Activated CD4-positive, alpha-beta T cell treated with anti-CD3 and anti-CD28 coated beads, Interleukin-2, amount 50 U/mL, for 48 hours (primary cell): Measurements from ENCODE around the gene OR2L3.
"Not testable (repeated sequence)": the region's sequence is repeated elsewhere in the genome, so short reads cannot be mapped to it uniquely, and the experiment has no call there.

ENCODE experiments used
- DNase-seq, 2 experiments: peaks; one replicate each; pipeline ENCODE4 v3.0.0-alpha.2; 2020

The OR2L3 gene

GRCh38 chr1:248046536-248046935 is at the start of gene OR2L3:
Gene OR2L3, plus strand, starts transcription at chr1:248046836. Its CDS starts 13,846 bp downstream, at chr1:248060682.
- DNase-seq = no peak

GRCh38 chr1:247998811-247999210 is 47.8 kb upstream of the OR2L3 start:
- no peak for DNase-seq

GRCh38 chr1:248000169-248000568 is 46.5 kb upstream of the OR2L3 start:
- no peak for DNase-seq

GRCh38 chr1:248007778-248008177 is 38.9 kb upstream of the OR2L3 start:
- DNase-seq = no peak

- no peak for DNase-seq
Observed at GRCh38 chr1:248009681-248010080, 37.0 kb upstream of the OR2L3 start.

- no peak for DNase-seq
Observed at GRCh38 chr1:248013229-248013710, 33.4 kb upstream of the OR2L3 start, which contains the start of gene OR2L5. Gene OR2L5, plus strand, starts transcription at chr1:248013660. Its CDS starts 8,288 bp downstream, at chr1:248021948.

- no peak for DNase-seq
Observed at GRCh38 chr1:248015803-248016202, 30.8 kb upstream of the OR2L3 start.

GRCh38 chr1:248029770-248030169 is 16.9 kb upstream of the OR2L3 start, which contains the start of gene OR2L2:
Gene OR2L2, plus strand, starts transcription at chr1:248030070. Its CDS starts 8,198 bp downstream, at chr1:248038268.
- DNase-seq = no peak

GRCh38 chr1:248045209-248045608 is 1.4 kb upstream of the OR2L3 start:
- DNase-seq = no peak

- no peak for DNase-seq
Observed at GRCh38 chr1:248047008-248047407, 372 bp downstream of the OR2L3 start.

GRCh38 chr1:248054671-248055070 is 8.0 kb downstream of the OR2L3 start:
- no peak for DNase-seq

GRCh38 chr1:248055261-248055660 is 8.6 kb downstream of the OR2L3 start:
- DNase-seq = no peak

GRCh38 chr1:248065071-248065470 is 18.4 kb downstream of the OR2L3 start:
- DNase-seq = no peak

GRCh38 chr1:248065604-248066003 is 19.0 kb downstream of the OR2L3 start:
- DNase-seq = no peak

GRCh38 chr1:248083864-248084263 is 37.2 kb downstream of the OR2L3 start:
- DNase-seq = not testable (repeated sequence)

GRCh38 chr1:248094884-248095283 is 48.2 kb downstream of the OR2L3 start, which contains the start of gene OR2L13:
Gene OR2L13, plus strand, starts transcription at chr1:248095184. Its CDS starts 4,192 bp downstream, at chr1:248099376.
- no peak for DNase-seq

GRCh38 chr1:248098529-248098928 is 51.9 kb downstream of the OR2L3 start:
- DNase-seq = no peak

- DNase-seq = no peak
Observed at GRCh38 chr1:248102847-248103246, 56.2 kb downstream of the OR2L3 start.

GRCh38 chr1:248111157-248111556 is 64.5 kb downstream of the OR2L3 start:
- DNase-seq = no peak
